HG02852 (cell line): Measurements from ENCODE around the gene ATAD1.
"Not testable (repeated sequence)": the region's sequence is repeated elsewhere in the genome, so short reads cannot be mapped to it uniquely, and the experiment has no call there.

ENCODE experiments used
- ATAC-seq: cut with Tn5 transposase; IDR thresholded peaks from one replicate; pipeline ENCODE4 v1.9.1; 2021; ENCODE audit warnings: mild to moderate bottlenecking, moderate library complexity; ENCODE audit not compliant: unreplicated experiment

The ATAD1 gene, protein sequence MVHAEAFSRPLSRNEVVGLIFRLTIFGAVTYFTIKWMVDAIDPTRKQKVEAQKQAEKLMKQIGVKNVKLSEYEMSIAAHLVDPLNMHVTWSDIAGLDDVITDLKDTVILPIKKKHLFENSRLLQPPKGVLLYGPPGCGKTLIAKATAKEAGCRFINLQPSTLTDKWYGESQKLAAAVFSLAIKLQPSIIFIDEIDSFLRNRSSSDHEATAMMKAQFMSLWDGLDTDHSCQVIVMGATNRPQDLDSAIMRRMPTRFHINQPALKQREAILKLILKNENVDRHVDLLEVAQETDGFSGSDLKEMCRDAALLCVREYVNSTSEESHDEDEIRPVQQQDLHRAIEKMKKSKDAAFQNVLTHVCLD

DNA sequence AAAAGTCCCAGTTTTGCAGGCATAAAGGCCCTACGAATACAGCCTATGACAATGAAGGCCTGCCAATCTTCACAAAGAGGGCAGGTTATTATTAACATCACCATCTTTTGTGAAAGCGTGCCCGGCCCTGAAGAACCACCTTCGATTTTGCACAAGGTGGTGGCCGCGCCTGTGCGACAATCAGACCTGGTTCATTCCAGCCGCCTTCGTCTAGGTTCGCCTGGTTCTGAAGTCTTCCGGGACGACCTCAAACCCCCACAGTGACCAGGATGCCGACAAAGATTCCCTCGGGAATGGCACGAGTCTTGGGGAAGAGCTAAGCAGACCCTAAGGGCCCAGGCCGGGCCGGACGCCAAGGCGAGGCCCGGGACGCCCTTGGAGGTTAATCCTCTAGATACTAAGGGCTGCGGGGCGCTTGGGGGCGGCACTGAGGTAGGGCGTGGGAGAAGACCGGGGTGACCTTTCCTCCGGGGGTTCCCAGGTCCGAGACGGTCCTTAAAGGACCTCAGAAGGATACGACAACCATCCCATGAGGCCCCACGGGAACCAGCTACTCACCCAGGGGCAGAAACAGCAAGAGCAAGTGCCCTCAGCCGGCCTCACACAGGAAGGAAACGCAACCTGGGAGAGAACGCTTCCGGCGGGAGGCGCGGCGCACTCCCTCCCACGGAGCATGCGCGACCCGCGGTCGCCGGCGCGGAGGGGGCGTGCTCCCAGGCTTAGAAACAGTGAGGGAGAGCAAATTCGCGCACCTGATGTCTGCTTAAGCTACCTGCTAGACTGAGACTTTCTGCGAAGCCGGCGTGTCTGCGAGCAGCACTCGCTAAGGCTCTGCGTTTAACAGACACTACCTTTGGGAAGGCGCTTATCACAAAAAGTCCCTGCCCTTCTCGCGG lies at the start of gene ATAD1:
TSS of gene ATAD1 (minus strand) at position 618 of the 896 bp plus-strand sequence. CDS start 3,627 bp downstream, outside the sequence.
- ATAC-seq: peak; percentile 76

DNA sequence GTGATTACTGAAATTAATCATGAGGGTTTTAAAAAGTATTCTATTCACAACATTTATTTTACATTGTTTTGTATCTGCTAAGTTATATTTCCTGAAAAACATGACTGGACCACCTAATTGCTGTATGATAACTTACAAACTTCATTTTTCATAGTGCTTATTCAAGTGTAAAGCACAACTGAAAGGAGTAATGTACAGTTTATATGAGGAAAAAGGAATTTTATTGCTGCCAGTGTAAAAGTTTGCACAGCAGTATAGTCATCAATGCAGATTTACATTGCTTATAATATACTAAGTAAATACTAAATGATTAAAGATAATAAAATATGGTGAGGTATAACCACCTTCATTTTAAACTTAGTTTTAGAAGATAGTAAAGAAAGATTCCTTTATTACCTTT lies 49.4 kb upstream of the ATAD1 start:
- ATAC-seq: no peak

- no peak for ATAC-seq
Observed at GRCh38 chr10:87866412-87866974, 48.5 kb upstream of the ATAD1 start.

- ATAC-seq: no peak
Observed at GRCh38 chr10:87865241-87865881, 47.3 kb upstream of the ATAD1 start.

DNA sequence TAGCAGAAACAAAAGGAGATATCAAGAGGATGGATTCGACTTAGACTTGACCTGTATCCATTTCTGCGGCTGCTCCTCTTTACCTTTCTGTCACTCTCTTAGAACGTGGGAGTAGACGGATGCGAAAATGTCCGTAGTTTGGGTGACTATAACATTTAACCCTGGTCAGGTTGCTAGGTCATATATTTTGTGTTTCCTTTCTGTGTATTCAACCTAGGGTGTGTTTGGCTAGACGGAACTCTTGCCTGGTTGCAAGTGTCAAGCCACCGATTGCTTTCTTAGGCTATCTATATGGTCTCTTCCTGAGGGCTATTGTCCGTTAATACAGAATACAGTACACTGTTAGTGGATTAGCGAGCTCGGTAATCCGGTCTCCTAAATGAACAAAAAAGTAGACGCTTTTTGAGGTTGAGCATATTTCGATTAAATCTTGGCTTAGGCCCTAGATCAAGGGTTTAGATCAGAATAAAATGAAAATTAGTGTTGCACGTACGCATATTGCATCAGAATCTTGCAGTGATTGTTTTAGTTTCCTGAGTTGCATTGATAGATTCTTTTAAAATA lies 46.6 kb upstream of the ATAD1 start:
- no peak for ATAC-seq

DNA sequence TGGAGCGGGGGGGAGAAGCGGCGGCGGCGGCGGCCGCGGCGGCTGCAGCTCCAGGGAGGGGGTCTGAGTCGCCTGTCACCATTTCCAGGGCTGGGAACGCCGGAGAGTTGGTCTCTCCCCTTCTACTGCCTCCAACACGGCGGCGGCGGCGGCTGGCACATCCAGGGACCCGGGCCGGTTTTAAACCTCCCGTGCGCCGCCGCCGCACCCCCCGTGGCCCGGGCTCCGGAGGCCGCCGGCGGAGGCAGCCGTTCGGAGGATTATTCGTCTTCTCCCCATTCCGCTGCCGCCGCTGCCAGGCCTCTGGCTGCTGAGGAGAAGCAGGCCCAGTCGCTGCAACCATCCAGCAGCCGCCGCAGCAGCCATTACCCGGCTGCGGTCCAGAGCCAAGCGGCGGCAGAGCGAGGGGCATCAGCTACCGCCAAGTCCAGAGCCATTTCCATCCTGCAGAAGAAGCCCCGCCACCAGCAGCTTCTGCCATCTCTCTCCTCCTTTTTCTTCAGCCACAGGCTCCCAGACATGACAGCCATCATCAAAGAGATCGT lies 46.0 kb upstream of the ATAD1 start:
- not testable (repeated sequence) for ATAC-seq

- ATAC-seq: peak; percentile 41
Observed at GRCh38 chr10:87863053-87863943, 45.3 kb upstream of the ATAD1 start, which contains the start of the genes KLLN and PTEN. TSS of gene KLLN (minus strand) at chr10:87863533. CDS start at chr10:87862487, 1,046 bp downstream. TSS of gene PTEN (plus strand) at chr10:87863625. CDS start at chr10:87864470, 845 bp downstream.

GRCh38 chr10:87862679-87863052 lies 44.6 kb upstream of the ATAD1 start:
- ATAC-seq: peak; percentile 14

DNA sequence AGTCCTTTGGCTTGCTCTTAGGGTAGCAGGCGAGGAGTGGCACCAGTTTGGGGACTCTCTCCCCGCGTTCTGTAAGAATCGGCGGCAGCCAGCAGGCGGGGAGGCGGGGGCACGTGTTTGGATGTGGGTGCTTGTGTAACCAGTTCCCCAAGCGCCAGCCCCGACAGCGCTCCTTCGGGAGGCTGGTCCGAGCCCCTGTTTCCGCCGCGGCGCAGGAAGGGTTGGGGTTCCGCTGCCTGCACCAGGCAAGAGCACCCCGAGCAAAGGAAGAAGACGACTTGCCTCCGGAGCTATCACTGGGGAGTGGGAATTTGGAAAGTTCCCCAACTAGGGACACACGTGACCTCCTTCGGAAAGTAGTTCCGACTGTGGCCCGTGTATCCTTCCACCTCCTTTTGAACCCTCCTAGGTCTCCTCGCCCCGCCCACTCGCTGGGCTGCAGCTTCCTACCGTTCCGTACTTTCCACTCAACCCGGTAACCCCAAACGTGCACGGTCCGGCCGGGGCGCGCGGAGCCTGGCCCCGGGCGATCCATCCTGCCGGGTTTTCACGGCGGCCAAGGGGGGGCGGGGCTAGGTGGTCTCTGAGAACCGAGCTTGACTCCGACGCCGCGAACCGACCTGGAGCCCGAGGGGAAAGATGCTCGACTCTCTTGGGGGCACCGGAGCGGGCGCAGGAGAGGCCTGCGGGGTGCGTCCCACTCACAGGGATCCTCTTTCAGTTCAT lies 44.1 kb upstream of the ATAD1 start:
- ATAC-seq: peak; percentile 49

DNA sequence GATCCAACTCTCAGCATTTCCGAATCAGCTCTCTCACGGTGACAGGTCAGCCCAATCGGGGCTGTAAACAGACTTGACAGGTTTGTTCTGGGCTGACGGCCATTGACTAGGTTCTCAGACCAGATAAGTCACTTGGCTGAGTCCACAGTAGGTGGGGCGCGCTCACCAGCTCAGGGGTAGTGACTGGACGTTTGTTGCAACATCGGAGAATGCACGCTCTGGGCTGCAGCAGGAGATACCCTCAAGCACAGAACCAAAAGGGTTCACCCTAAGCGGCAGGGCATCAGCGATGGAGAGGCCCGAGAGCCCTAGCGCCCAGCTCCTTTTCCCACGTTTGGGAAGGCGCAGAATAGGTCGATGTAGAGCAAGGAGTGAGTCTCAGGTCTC lies 43.5 kb upstream of the ATAD1 start:
- peak; percentile 7 for ATAC-seq

- no peak for ATAC-seq
Observed at GRCh38 chr10:87860816-87861403, 42.9 kb upstream of the ATAD1 start.

GRCh38 chr10:87860156-87860795 lies 42.2 kb upstream of the ATAD1 start:
- ATAC-seq: no peak

GRCh38 chr10:87855665-87856064 lies 37.6 kb upstream of the ATAD1 start:
- not testable (repeated sequence) for ATAC-seq

DNA sequence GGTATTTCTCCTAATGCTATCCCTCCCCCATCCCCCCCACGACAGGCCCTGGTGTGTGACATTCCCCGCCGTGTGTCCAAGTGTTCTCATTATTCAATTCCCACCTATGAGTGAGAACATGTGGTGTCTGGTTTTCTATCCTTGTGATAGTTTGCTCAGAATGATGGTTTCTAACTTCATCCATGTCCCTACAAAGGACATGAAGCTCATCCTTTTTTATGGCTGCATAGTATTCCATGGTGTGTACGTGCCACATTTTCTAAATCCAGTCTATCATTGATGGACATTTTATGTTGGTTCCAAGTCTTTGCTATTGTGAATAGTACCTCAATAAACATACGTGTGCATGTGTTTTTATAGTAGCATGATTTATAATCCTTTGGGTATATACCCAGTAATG lies 37.2 kb upstream of the ATAD1 start:
- ATAC-seq: not testable (repeated sequence)

- no peak for ATAC-seq
Observed at GRCh38 chr10:87852089-87852488, 34.1 kb upstream of the ATAD1 start.

GRCh38 chr10:87850742-87851205 lies 32.7 kb upstream of the ATAD1 start:
- ATAC-seq: no peak

DNA sequence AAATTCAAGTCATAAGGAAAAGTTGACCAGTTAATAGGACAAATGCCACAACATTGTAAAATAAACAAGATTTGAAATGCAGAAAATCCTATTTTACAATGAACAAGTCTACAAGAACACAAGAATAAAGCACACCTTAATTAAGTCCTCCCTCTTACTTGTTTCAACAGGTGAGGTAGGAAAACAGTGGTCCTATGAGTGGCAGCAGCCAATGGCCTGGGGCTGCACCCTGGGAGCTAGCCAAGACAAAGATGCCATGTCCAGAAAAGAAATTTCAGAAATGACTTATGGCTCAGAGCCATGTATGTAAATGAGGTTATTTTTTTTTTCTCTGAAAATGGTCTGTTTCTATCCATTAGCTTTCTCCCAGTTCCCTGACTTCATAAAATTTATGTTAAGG lies 31.0 kb upstream of the ATAD1 start:
- no peak for ATAC-seq

DNA sequence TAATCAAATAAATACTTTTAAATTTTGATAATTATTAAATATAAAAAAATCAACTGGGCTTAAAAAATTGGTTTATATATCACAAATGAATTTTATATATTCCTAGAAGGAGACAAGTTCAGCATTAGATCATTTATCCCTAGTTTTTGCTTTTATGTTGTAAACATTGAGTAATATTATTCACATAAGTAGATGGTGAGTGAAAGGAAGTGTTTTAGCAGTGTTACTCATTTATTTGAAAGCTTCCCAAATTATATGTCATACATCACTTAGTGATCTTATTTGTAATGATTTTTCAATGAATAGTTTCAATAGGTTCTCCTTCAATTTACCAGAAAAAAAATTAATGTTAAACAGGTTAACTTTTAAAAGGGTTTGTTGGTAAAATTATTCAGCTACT lies 29.5 kb upstream of the ATAD1 start:
- no peak for ATAC-seq
